Measurements from ENCODE around the gene HAUS3.

Gene HAUS3

GRCh38 chr4:2241410-2242353 lies at the start of gene HAUS3, which contains the start of gene POLN:
Gene HAUS3, minus strand, starts transcription at chr4:2242121. Its CDS starts 1,175 bp downstream, at chr4:2240946.
Gene POLN, minus strand, starts transcription at chr4:2242121. Its CDS starts 12,890 bp downstream, at chr4:2229231.
- peak; percentile 98 for DNase-seq (ENCODE audit: low read depth in 2 of 2, low spot score in 1 of 2)

- peak; percentile 21 to 62 for DNase-seq (ENCODE audit: low read depth in 2 of 2, low spot score in 1 of 2)
These were observed 49.2 kb upstream of the HAUS3 start for GRCh38 chr4:2290974-2291704.

GRCh38 chr4:2290488-2290887 lies 48.6 kb upstream of the HAUS3 start:
- DNase-seq (ENCODE audit: low read depth in 2 of 2, low spot score in 1 of 2): no peak

GRCh38 chr4:2289955-2290333 lies 48.0 kb upstream of the HAUS3 start:
- DNase-seq (ENCODE audit: low read depth in 2 of 2, low spot score in 1 of 2): no peak

DNA sequence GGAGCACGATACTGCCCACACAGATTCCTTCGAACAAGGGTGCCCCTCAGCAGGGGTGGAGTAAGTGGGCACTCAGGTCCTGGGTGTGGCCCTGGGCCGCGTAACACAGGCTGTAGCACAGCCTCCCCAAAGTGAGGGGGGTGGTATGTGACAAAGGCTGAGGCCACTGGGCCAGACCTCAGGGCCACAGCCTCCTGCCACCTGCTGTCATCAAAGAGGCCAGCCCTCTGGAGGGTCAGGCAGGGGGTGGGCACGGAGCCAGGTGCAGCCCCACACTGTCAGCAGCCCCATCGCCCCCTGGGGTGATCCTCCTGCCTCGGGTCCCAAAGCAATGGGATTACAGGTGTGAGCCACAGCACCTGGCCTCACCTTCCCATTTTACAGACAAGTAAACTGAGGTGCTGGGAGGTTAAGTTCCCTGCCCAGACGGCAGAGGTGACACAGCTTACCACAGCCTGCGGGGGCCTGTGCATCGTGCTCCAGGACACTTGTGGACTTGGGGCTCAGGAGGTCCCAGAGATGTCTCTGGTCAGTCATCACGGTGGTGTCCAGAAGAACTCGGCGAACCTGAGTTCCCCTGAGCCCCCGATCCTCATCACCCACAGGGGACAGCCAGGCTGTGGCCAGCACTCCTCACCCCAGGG lies 47.5 kb upstream of the HAUS3 start:
- no peak for DNase-seq (ENCODE audit: low read depth in 2 of 2, low spot score in 1 of 2)

GRCh38 chr4:2288051-2288541 lies 46.2 kb upstream of the HAUS3 start:
- DNase-seq (ENCODE audit: low read depth in 2 of 2, low spot score in 1 of 2): no peak

GRCh38 chr4:2287594-2287915 lies 45.6 kb upstream of the HAUS3 start:
- DNase-seq (ENCODE audit: low read depth in 2 of 2, low spot score in 1 of 2): no peak

- no peak for DNase-seq (ENCODE audit: low read depth in 2 of 2, low spot score in 1 of 2)
These were observed 45.1 kb upstream of the HAUS3 start for GRCh38 chr4:2286904-2287593.

GRCh38 chr4:2285613-2286381 lies 43.9 kb upstream of the HAUS3 start:
- DNase-seq (ENCODE audit: low read depth in 2 of 2, low spot score in 1 of 2): no peak

DNA sequence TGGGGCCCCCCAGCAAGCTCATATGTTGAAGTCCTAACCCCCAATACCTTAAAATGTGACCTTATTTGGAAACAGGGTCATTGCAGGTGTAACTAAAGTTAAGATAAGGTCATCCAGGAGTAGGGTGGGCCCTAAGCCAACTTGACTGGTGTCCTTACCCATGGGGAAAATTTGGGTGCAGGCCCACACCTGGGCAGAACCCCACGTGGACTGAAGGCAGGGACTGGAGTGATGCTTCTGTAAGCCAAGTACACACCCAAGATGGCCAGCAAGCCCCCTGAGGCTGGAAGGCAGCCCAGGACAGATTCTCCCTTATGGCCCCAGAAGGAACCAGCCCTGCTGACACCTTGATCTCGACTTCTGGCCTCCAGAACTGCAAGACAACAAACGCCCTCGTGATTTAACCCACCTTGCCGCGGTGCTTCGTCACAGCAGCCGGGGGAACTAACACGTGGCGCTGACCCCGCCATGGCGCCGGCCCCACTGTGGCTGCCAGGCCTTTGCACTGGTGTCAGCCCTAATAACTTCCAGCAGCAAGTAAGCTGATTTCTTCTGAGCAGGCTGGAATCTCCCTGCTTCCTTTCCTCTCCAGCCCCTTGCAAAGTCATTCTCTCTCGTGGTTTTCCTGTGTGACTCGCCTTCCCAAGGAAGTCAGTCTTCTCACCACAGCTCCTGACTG lies 43.2 kb upstream of the HAUS3 start:
- DNase-seq (ENCODE audit: low read depth in 2 of 2, low spot score in 1 of 2): no peak

GRCh38 chr4:2284161-2284933 lies 42.4 kb upstream of the HAUS3 start:
- DNase-seq (ENCODE audit: low read depth in 2 of 2, low spot score in 1 of 2): no peak

DNA sequence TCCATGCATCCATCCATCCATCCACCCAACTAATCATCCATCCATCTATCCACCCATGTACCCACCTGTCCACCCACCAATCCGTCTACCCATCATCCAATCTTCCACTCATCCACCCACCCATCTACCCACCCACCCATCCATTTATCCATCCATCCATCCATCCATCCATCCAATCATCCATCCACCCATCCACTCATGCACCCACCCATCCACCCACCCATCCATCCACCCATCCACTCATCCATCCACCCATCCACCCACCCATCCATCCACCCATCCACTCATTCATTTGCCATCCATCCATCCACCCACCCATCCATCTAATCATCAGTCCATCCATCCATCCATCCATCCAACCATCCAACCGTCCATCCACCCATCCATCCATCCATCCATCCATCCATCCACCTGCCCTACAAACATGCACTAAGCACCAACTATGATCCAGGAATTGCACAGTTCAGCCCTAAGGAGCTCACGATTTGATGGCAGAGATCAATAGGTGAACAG lies 41.3 kb upstream of the HAUS3 start:
- no peak for DNase-seq (ENCODE audit: low read depth in 2 of 2, low spot score in 1 of 2)

GRCh38 chr4:2281575-2282343 lies 39.8 kb upstream of the HAUS3 start:
- DNase-seq (ENCODE audit: low read depth in 2 of 2, low spot score in 1 of 2): peak; percentile 25 to 70

DNA sequence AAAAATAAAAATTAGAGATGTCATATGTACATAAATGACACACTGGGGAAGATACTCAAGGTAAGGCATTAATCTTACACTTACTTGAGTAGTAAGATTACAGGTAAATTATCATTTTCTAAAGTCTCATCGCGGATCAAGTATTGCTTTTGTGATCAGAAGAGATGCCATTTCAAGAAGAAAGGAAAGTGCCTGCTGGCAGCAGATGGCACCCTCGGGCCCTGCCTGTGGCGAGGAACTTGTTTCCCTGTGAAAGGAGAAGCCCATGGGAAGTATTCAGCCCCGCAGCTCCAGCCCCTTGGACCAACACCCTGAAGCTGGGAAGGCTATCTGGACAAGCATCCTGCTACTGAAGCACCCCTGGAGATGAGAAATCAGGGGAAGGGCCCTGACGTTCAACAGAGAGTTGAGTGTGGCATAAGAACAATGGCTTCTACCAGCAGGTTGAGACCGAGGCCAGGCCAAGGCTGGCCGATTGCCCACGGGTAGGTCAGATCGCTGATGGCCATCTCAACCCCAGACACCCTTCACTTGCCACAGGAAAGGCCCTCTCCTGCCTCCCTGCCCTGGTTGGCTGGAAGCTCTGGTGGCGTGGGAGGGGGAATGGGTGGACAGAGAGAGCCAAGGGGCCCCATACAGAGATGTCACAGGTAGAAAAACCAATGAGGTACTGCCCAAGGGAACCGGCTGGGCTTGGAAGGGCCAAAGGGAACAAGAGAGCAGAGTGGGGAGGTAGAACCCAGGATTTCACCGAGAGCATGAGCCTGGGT lies 38.8 kb upstream of the HAUS3 start:
- DNase-seq (ENCODE audit: low read depth in 2 of 2, low spot score in 1 of 2): no peak

DNA sequence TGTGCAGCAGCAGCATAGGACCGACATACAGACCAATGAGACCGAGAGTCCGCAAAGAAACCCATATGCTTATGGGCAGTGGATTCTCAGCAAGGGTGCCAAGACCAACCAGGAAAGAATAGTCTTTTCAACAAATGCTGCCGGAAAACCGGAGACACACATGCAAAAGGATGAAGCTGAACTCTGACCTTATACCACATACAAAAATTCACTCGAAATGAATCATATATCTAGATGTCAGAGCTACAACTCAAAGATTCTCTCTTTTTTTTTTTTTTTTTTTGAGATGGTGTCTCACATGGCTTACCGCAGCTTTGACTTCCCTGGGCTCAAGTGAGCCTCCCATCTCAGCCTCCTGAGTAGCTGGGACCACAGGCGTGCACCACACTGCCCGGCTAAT lies 36.0 kb upstream of the HAUS3 start:
- DNase-seq (ENCODE audit: low read depth in 2 of 2, low spot score in 1 of 2): no peak

DNA sequence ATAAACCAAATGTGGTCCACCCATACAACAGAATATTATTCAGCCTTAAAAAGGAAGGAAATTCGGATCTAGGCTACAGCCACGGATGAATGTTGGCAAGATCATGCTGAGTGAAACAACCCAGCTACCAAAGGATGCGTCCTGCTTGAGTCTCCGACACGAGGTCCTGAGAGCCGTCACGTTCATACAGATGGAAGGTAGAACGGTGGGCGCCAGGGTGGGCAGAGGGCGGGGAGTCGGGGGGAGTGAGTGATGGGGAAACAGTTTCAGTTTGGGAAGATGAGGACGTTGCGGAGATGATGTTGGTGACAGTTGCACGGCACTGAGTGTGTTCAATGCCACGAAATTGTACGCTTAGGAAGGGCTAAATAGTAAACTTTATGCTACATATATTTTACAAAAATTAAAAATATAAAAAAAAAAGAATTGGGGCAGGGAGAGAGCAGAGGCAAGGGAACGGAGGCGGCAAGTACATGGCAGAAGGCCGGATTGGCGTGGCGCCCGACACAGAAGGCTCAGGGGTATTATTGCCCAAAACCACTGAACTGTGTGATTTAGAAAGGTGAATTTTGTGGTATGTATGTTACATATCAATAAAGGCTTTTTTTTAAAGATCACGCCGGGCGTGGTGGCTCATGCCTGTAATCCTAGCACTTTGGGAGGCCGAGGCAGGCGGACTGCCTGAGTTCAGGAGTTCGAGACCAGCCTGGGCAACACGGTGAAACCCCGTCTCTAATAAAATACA lies 34.8 kb upstream of the HAUS3 start:
- DNase-seq (ENCODE audit: low read depth in 2 of 2, low spot score in 1 of 2): no peak

All from stimulated activated CD8-positive, alpha-beta memory T cell treated with anti-CD3 and anti-CD28 coated beads, Interleukin-4, amount 100 ng/mL, for 4 hours (primary cell).